Mucosa of gallbladder (tissue), 1 donor: Measurements from ENCODE around the gene P4HTM. TPM values are rescaled to one million over a fixed set of nuclear protein-coding genes. Genes with fewer than 3 reads are reported as not detected.
A peak's percentile ranks its signal among the peaks of the same experiment; 100 is the strongest.

Experiments
- DNase-seq: peaks from one replicate; pipeline ENCODE4 v3.0.0-alpha.2; 2020; ENCODE audit warnings: low spot score
- total RNA-seq: library from RNA; stranded (reverse); gene quantifications from one replicate; pipeline ENCODE4 v1.2.1, GENCODE V29; 2021
- donor health status: DM: no; HTN: no; CAD: no.

P4HTM gene
- total RNA-seq, 1 donor from 2014 or later: 104 TPM

- DNase-seq: no peak
Observed at GRCh38 chr3:49023775-49024174, 33.7 kb downstream of the P4HTM start.

- DNase-seq: no peak
Observed at GRCh38 chr3:49024449-49024848, 34.4 kb downstream of the P4HTM start.

- DNase-seq: no peak
Observed at GRCh38 chr3:49025005-49025792, 35.2 kb downstream of the P4HTM start.

- no peak for DNase-seq
Observed at GRCh38 chr3:49025793-49026520, 35.9 kb downstream of the P4HTM start.

GRCh38 chr3:49026536-49026935, 36.5 kb downstream of the P4HTM start:
- DNase-seq: no peak

GRCh38 chr3:49027634-49028033, 37.6 kb downstream of the P4HTM start:
- DNase-seq: no peak

GRCh38 chr3:49028298-49028672, 38.2 kb downstream of the P4HTM start:
- DNase-seq: no peak

- peak; percentile 96 for DNase-seq
Observed at GRCh38 chr3:49028673-49029562, 38.9 kb downstream of the P4HTM start, which contains the start of gene IMPDH2. TSS of gene IMPDH2 (minus strand) at chr3:49029398. CDS start at chr3:49029350, 48 bp downstream.

- DNase-seq: no peak
Observed at GRCh38 chr3:49029563-49029884, 39.5 kb downstream of the P4HTM start.

- DNase-seq: no peak
Observed at GRCh38 chr3:49030321-49030720, 40.3 kb downstream of the P4HTM start.

- DNase-seq: no peak
Observed at GRCh38 chr3:49032646-49033304, 42.7 kb downstream of the P4HTM start.

GRCh38 chr3:49034650-49035049, 44.6 kb downstream of the P4HTM start:
- DNase-seq: no peak

GRCh38 chr3:49035281-49035680, 45.2 kb downstream of the P4HTM start:
- no peak for DNase-seq

- no peak for DNase-seq
Observed at GRCh38 chr3:49053543-49053942, 63.5 kb downstream of the P4HTM start.

- DNase-seq: no peak
Observed at GRCh38 chr3:49054344-49054862, 64.4 kb downstream of the P4HTM start.

Other genes with a start within 250 kb of the P4HTM start
- gene PRKAR2A, start 142.4 kb upstream of the P4HTM start, total RNA-seq: 61.9 TPM
- gene SLC25A20, start 91.4 kb upstream of the P4HTM start, total RNA-seq: 24.4 TPM
- gene ARIH2, start 71.4 kb upstream of the P4HTM start, total RNA-seq: 76.7 TPM
- 283 TPM for gene WDR6, start 17.1 kb downstream of the P4HTM start, total RNA-seq
- gene DALRD3, start 28.3 kb downstream of the P4HTM start, total RNA-seq: 37.1 TPM
- gene NDUFAF3, start 31.9 kb downstream of the P4HTM start, total RNA-seq: 83.3 TPM
- gene IMPDH2, start 39.2 kb downstream of the P4HTM start, total RNA-seq: 136 TPM
- 83.9 TPM for gene QRICH1, start 103.8 kb downstream of the P4HTM start, total RNA-seq
- gene QARS1, start 114.5 kb downstream of the P4HTM start, total RNA-seq: 207 TPM
- gene USP19, start 130.6 kb downstream of the P4HTM start, total RNA-seq: 85.6 TPM
- gene LAMB2, start 142.8 kb downstream of the P4HTM start, total RNA-seq: 733 TPM
- 21.6 TPM for gene CCDC71, start 176.1 kb downstream of the P4HTM start, total RNA-seq
- gene KLHDC8B, start 181.4 kb downstream of the P4HTM start, total RNA-seq: 35.1 TPM